Left forelimb (tissue), 1 donor: ENCODE data around the gene COL23A1.
A peak's percentile ranks its signal among the peaks of the same experiment; 100 is the strongest.

ENCODE experiments used
- DNase-seq: peaks from one replicate; pipeline ENCODE4 v3.0.0-alpha.2; 2018; ENCODE audit warnings: low spot score

The COL23A1 gene

GRCh38 chr5:178434851-178435250, 155.3 kb downstream of the COL23A1 start:
- no peak for DNase-seq

GRCh38 chr5:178434016-178434761, 156.0 kb downstream of the COL23A1 start:
- peak; percentile 54 for DNase-seq

- DNase-seq, result no peak
These were observed 156.9 kb downstream of the COL23A1 start for GRCh38 chr5:178433273-178433775.

- peak; percentile 60 for DNase-seq
These were observed 157.5 kb downstream of the COL23A1 start for GRCh38 chr5:178432421-178433272.

- no peak for DNase-seq
These were observed 158.4 kb downstream of the COL23A1 start for GRCh38 chr5:178431782-178432165.

- DNase-seq, result no peak
These were observed 159.0 kb downstream of the COL23A1 start for GRCh38 chr5:178431063-178431781.

- peak; percentile 41 for DNase-seq
These were observed 159.8 kb downstream of the COL23A1 start for GRCh38 chr5:178430186-178431062.

DNA sequence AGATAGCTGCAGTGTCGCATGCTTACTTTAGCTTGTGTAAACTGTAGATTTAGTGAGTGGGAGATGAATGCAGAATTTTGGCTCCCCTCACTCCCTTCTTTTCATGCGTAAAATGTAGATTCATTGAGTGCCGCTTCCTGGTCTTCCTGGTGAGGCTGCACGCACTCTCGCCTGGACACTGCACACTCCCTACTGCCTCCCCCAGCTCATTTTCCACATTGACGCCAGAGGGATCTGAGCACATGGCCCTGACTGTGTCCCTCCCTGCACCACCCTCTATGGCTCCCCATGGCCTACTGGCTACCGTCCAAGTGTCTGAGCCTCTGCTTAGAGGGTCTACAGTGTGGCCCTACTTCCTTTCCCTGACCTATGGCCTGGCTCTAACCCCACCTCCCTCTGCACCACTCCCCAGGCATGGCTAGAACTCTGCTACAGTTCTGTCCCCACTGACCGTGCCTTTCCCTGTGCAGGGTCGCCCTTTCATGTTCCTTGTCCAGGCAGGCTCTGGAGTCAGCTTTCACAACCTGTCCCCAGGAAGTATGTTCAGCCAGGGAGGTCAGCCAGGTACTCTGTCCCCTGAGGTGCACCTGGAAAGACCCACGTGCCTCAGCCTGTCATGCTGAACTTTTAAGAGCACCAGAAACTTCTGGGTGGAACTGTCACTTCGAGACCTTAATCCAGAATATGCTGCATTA, 160.6 kb downstream of the COL23A1 start:
- DNase-seq, result no peak

- DNase-seq, result peak; percentile 54
These were observed 161.1 kb downstream of the COL23A1 start for GRCh38 chr5:178429156-178429468.

DNA sequence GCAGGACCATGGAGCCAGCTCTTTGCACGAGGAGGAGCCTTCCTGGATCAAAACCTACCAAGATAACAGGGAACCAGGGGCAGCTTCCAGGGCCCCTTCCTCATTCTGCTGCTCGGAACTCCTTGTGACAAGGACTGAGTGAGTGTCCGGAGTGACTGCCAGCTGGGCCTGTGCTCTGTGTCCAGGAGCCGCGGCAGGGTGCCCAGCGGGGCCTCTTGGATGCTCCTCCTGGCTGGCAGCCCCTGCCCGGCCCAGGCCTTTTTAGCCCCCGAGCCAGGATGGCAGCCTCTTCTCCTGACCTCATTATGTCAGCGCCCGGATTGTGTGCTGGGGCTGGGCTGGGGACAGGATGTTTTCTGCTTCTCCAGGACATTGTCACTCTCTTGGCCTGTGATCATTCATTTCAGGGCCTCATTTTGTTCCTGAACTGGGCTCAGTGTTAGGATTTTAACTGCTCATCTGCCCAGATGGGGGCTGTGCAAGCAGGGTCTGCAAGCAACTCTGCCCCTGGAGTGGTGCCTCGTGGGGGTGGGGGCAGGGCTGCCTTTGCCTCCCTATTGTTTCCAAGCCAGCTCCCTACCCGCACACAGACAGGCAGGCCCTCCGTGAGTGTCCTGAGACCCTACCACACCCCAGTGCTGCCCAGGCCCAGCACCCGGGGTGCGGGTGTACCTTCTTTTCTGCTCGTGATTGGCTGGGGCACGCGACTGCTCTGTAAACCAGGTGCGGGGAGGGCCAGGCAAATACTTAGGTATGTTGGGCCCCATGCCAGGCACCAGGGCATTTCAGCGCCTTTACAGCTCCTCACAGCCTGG, 161.6 kb downstream of the COL23A1 start:
- peak; percentile 56 for DNase-seq

DNA sequence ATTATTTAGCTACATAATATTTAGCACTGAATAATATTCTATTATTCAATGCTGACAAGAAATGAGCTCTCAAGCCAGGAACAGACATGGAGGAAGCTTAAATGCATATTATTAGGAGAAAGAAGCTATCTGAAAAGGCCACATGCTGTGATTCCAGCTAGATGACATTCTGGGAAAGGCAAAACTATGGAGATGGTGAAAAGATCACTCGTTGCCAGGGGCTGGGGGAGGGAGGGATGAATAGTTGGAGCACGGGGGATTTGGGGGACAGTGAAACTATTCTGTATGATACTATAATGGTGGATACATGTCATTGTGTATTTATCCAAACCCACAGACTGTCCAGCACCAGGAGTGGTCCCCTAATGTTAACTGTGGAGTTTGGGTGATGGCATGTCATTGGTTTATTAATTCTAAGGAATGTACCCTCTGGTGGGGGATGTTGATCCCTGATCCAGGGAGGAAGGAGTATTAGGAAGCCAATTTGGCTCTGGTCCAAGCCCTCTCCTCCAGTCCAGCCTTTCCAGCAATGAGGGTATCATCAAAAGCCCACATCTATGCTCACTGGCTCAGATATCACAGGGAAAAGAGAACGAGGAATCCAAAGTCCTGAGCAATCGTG, 162.5 kb downstream of the COL23A1 start:
- no peak for DNase-seq

DNA sequence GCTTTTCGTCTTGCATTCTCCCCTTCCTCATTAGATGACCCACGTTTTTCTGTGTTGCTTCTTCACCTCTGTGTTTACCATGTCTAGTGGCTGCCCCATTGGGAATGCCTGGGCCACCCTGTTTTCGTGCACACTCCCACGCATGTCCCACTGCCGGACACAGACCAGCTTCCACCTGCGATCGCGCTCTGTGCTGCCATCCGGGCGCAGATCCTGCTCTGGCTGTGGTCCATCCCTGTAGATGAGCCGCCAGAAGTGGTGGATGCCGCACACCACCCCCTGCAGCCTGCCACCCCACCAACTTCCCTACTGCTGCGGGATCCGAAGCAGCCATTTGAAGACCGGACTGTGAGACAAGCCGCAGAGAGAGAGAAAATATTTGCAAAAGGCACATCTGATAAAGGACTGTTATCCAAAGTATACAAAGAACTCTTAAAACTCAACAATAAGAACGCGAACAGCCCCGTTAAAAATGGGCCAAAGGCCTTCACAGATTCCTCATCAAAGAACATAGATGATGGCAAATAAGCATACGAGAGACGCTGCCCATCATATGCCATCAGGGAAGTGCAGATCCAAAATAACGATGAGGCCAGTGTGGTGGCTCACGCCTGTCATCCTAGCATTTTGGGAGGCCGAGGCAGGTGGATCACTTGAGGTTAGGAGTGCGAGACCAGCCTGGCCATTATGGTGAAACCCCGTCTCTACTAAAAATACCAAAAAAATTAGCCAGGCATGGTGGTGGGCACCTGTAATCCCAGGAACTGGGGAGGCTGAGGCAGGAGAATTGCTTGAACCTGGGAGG, 163.7 kb downstream of the COL23A1 start:
- DNase-seq, result no peak

DNA sequence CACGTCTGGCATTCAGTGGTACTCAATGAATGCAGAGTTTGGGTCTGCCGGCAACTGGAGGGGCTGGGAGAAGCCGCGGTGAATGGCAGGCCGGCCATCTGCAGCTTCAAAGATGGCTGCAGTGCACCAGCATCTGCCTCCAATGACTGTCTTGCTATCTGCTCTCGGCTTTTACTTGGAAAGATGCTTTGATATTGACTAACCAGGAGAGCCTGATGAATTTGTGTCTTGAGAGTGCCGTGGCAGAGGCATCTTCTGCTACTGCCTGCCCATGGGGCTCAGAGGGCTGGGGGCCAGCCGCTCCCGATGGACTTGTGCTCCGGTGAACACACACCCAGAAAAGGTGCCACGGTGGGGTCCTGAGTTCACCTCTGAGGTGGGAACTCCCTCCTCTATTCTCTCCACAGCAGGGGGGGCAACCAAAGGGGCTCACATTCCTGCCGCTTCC, 164.5 kb downstream of the COL23A1 start:
- DNase-seq, result no peak

- DNase-seq, result no peak
These were observed 165.4 kb downstream of the COL23A1 start for GRCh38 chr5:178424810-178425177.

- no peak for DNase-seq
These were observed 166.0 kb downstream of the COL23A1 start for GRCh38 chr5:178423901-178424809.

DNA sequence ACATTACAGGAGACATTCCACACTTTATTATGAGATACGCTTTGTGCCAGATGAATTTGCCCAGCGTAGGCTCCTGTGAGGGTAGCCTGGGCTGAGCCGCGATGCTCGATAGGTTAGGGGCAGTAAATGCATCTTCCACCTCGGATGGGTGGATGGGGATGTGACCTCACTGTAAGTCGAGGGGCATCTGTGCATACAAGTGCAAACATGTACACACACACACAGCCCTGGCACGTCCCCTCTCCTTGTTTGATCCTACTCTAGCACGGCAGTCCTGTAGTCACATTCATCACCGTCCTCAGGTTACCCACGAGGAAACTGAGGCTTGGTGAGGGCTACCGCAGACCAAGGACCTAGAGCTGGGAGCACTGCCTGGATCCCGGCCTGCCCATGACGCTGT, 166.8 kb downstream of the COL23A1 start:
- no peak for DNase-seq

GRCh38 chr5:178422400-178422775, 167.8 kb downstream of the COL23A1 start:
- DNase-seq, result no peak
